SKM-1 treated with dmso at 0.1 percent for 144 hours (cell line): ENCODE results near the gene CMTM7.

Experiments used
- DNase-seq: peaks from one replicate; lab custom pipeline; 2025; ENCODE audit not compliant: unreplicated experiment; lab: John Stamatoyannopoulos, UW

Gene CMTM7

DNA sequence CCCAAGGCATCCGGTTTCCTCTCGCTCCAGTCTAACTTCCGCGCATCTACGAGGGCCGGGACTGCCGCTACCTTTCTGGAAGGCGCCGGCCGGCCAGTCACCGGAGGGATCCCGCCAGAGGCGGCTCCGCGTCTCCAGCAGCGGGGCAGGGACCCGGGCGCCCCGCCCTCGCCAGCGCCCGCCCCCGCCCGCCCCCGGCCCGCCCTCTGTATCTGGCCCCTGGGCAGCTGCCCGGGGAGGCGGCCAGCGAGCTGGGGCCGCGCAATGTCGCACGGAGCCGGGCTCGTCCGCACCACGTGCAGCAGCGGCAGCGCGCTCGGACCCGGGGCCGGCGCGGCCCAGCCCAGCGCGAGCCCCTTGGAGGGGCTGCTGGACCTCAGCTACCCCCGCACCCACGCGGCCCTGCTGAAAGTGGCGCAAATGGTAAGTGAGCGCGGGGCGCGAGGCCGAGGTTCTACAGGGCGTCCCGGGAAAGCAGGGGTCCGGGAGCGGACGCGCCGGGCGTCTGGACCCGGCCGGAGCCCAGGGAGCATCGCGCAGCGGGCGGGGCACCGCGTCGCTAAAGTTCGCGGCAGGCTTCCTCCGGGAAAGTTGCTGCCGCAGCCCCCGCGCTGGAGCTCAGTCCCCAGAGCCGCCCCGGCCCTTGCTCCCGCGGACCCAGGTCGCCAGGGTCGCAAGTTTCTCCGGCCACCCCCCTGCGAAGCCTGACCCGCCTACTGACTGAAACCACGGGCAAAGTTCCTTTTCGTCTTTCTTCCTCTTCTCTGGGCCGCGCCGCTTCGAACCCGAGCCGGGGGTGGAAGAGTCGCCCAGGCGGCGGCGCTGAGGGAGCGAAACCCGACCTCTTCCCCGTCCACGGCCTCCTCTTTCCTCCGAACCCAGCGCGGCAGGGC, at the start of gene CMTM7:
TSS of gene CMTM7 (plus strand) at position 211 of the 893 bp plus-strand sequence. CDS start at position 265, 54 bp downstream.
- DNase-seq: peak; percentile 71

- no peak for DNase-seq
Measured at GRCh38 chr3:32347343-32348125, 44.1 kb upstream of the CMTM7 start.

DNA sequence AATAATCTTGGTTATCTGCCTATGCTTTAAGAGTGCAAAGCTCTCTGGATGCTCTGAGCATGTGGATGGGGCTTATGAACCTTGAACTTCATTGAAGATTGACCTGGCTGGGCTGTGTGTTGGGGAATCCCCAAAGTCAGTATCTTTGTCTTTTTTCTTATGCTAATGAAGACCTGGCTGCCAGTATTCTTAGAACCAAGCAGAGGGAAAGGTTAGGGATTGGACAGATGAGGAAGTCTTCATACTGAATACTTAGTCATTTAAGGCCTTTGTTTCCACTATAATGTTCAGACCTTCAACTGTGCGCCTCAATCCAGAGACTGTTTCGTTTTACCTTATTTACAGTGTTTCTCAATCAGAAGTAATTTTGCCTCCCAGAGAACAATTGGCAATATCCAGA, 42.5 kb upstream of the CMTM7 start:
- DNase-seq: no peak

DNA sequence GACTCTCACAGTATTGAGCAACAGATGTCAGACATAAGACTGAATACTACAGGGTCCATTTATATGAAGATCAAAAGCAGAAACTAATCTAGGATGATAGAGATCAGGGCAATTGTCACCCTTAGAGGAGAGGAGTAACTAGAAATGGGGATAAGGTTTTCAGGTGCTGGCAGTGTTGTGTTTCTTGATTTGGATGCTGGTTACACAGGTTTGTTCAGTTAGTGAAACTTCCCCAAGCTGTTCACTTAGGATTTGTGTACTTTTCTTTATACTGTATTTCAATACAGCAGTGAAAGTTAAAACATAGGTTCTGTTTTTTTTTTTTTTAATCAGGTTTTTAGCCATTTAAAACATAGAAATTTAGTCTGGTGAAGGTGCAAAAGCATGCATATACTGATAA, 39.1 kb upstream of the CMTM7 start:
- peak; percentile 28 for DNase-seq

GRCh38 chr3:32353351-32353750, 38.3 kb upstream of the CMTM7 start:
- no peak for DNase-seq

GRCh38 chr3:32354362-32354778, 37.3 kb upstream of the CMTM7 start:
- DNase-seq: no peak

DNA sequence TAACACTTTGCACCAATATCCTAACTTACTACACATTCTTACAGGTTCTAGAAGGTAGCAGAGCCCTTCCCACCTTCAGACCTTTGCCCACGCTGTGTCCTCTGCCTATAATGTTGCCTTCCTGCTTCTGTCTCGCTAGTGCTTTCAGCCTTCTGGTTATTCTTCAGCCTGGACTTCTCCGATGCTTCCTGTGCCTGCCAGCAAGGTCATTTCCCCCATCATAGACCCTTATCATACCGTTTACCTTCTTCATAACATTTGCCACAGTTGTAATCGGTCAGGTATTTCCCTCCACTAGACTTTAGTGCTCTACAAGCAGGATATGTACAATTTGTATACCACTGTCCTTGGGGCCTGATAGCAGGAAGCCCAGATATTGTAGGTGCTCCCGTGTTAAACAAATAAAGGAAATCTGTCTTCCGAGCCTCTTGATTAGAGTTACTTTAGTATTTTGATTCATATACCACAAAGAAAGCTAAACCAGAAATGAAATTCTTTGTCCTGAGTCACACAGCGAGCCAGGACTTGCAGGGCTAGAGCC, 35.8 kb upstream of the CMTM7 start:
- no peak for DNase-seq

- DNase-seq: no peak
Measured at GRCh38 chr3:32359766-32360492, 31.7 kb upstream of the CMTM7 start.

GRCh38 chr3:32360493-32360827, 31.2 kb upstream of the CMTM7 start:
- DNase-seq: no peak

DNA sequence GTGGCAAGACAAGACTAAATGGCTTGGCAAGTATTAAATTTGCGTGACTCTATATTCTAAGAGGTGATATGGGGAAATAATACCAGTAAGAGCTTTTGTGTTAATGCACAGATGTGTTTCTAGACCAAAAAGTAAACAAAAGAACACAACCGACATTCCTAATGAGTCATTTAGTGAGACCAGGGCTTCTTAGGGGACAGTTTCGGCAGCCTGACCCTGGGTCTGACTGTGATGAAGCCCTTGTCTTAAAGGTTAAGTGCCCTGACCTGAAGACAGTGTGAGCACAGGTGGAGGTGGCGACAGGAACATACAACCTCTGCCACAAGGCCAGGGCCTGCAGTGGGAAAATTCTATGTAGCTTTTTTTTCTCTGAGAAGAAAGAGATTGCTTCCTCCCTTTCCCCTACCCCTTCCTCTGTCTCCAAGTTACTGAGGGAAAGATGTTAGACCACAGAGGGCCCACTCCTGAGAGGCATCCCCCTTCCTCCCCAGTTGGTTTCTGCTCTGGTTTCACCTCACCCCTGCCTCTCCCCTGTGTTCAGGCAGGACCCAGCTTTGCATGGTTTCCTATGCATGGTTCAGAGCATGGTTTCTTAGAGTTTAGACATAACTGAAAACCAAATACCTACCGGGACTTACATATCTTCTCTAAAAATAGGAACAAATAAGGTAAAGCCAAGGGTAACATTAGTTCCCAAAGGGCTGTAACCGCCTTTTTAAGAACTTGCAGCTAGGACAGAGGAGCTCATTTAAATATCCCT, 24.8 kb upstream of the CMTM7 start:
- no peak for DNase-seq

GRCh38 chr3:32367442-32367841, 24.2 kb upstream of the CMTM7 start:
- no peak for DNase-seq

- DNase-seq: no peak
Measured at GRCh38 chr3:32371461-32372212, 20.0 kb upstream of the CMTM7 start.

GRCh38 chr3:32372213-32372490, 19.5 kb upstream of the CMTM7 start:
- no peak for DNase-seq

DNA sequence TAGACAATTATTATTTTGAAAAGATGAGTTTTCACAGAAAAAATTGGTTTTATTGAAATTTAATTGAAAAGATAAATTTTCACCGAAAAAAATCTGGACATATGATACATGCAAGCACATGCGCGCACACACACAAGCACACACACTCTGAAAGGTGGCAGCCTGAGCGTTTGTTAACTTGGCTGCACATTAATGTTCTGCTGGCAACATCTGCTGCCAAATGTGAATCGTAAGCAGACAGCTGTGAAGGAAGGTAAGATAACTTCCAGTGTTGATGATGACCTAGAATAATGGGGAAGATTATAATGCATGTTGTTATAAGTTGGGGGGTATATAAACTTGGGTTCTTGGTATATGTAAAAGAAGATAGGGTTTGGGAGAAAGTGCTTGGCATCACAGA, 18.4 kb upstream of the CMTM7 start:
- DNase-seq: no peak

DNA sequence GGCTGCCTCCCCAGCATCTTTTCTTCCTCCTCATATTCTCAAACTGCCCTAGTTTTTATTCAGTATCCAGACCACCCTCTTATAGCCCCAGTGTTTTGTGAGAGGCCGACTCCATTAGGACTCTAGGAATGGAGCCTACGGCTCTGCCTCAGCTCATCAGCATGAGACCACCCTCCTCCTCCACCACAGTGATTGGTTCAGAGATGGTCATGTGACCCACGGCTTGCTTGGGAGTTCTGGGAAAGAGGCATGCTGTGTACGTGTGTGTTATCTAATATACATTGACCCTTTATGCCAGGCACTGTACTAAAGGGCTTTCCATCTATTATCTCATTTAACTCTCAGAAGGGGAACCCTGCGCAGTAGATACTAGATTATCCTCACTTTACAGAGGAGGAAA, 17.8 kb upstream of the CMTM7 start:
- no peak for DNase-seq

- DNase-seq: peak; percentile 72
Measured at GRCh38 chr3:32374788-32375595, 16.7 kb upstream of the CMTM7 start.

- no peak for DNase-seq
Measured at GRCh38 chr3:32375596-32375930, 16.1 kb upstream of the CMTM7 start.

DNA sequence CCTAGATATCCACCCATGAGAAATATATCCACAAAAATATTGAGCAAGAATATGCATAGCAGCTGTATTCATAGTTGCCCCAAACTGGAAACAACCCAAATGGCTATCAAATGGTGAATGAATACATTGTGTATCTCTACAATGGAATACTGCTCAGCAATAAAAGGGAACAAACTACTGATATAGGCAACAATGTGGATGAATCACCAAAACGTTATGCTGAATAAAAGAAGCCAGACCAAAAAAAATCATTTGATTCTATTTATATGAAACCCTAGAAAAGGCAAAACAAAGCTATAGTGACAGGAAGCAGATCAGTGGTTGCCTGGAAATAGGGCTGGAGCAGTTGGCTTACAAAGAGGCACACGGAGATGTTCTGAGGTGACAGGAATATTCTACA, 15.5 kb upstream of the CMTM7 start:
- DNase-seq: no peak

- no peak for DNase-seq
Measured at GRCh38 chr3:32379831-32380500, 11.7 kb upstream of the CMTM7 start.
